ENCODE measurements around the gene SNURF. TPM values are rescaled to one million over a fixed set of nuclear protein-coding genes. Genes with fewer than 3 reads are reported as not detected.

Gene SNURF
- total RNA-seq, 3 donors from 2014 or later = 5.8 to 15.7 (median 12.1) TPM

GRCh38 chr15:24943361-24943760 is 11.4 kb upstream of the SNURF start:
- TF ChIP-seq POLR2AphosphoS5 (IDR thresholded peaks at IDR 0.05) (no peak), CTCF (IDR thresholded peaks at IDR 0.05) (no peak), POLR2A (IDR thresholded peaks at IDR 0.05) (no peak)
- intact Hi-C loops (cut with DNase I; ENCODE audit: low total_unique reads) = no loop called here
- Histone ChIP-seq H3K9me3 (no peaks in the 10 kb centered on the region), H3K27me3 (no peaks in the 10 kb centered on the region), H3K36me3 (no peaks in the 10 kb centered on the region), H3K27ac (no peak overlapping the region), H3K4me3 (no peak overlapping the region), H3K4me1 (no peaks in the 10 kb centered on the region)
- DNase-seq (ENCODE audit: low spot score in 2 of 2) = no peak

- intact Hi-C loops (cut with DNase I; ENCODE audit: low total_unique reads) = no loop called here
- Histone ChIP-seq H3K27me3 (no peaks in the 10 kb centered on the region), H3K36me3 (no peaks in the 10 kb centered on the region), H3K4me3 (no peak overlapping the region), H3K27ac (no peak overlapping the region), H3K4me1 (no peaks in the 10 kb centered on the region), H3K9me3 (no peaks in the 10 kb centered on the region)
- no peak for DNase-seq (ENCODE audit: low spot score in 2 of 2)
- TF ChIP-seq CTCF (IDR thresholded peaks at IDR 0.05) (no peak), POLR2AphosphoS5 (IDR thresholded peaks at IDR 0.05) (no peak), POLR2A (IDR thresholded peaks at IDR 0.05) (no peak)
Measured at GRCh38 chr15:24944954-24945353, 9.8 kb upstream of the SNURF start.

GRCh38 chr15:24945711-24946110 is 9.1 kb upstream of the SNURF start:
- no peaks in the 10 kb centered on the region for H3K9me3 ChIP-seq
- H3K27me3 ChIP-seq = no peaks in the 10 kb centered on the region
- no peak for DNase-seq (ENCODE audit: low spot score in 2 of 2)
- intact Hi-C loops (cut with DNase I; ENCODE audit: low total_unique reads) = no loop called here
- no peak overlapping the region for H3K4me3 ChIP-seq
- no peak overlapping the region for H3K27ac ChIP-seq
- no peaks in the 10 kb centered on the region for H3K36me3 ChIP-seq
- no peak for TF ChIP-seq CTCF (IDR thresholded peaks at IDR 0.05)
- TF ChIP-seq POLR2AphosphoS5 (IDR thresholded peaks at IDR 0.05) = no peak
- H3K4me1 ChIP-seq = no peaks in the 10 kb centered on the region

- H3K4me3 ChIP-seq = no peak overlapping the region
- no peak overlapping the region for H3K27ac ChIP-seq
- H3K36me3 ChIP-seq = no peaks in the 10 kb centered on the region
- H3K9me3 ChIP-seq = no peaks in the 10 kb centered on the region
- no peaks in the 10 kb centered on the region for H3K4me1 ChIP-seq
- TF ChIP-seq POLR2AphosphoS5 (IDR thresholded peaks at IDR 0.05) (no peak), CTCF (IDR thresholded peaks at IDR 0.05) (no peak), POLR2A (IDR thresholded peaks at IDR 0.05) (no peak)
- no peak for DNase-seq (ENCODE audit: low spot score in 2 of 2)
- intact Hi-C loops (cut with DNase I; ENCODE audit: low total_unique reads) = no loop called here
- no peaks in the 10 kb centered on the region for H3K27me3 ChIP-seq
Measured at GRCh38 chr15:24948495-24948894, 6.3 kb upstream of the SNURF start.

GRCh38 chr15:24955531-24955921 is 739 bp downstream of the SNURF start:
- TF ChIP-seq CTCF (IDR thresholded peaks at IDR 0.05) = no peak
- TF ChIP-seq POLR2AphosphoS5 (IDR thresholded peaks at IDR 0.05) = no peak
- no peak for TF ChIP-seq POLR2A (IDR thresholded peaks at IDR 0.05)
- Histone ChIP-seq H3K9me3 (no peaks in the 10 kb centered on the region), H3K4me3 (peak overlapping the region; percentile 70 to 80 (median 70)), H3K4me1 (no peaks in the 10 kb centered on the region), H3K36me3 (no peaks in the 10 kb centered on the region), H3K27me3 (no peaks in the 10 kb centered on the region), H3K27ac (peak overlapping the region; percentile 90 to 96)
- DNase-seq (ENCODE audit: low spot score in 2 of 2) = no peak
- intact Hi-C loops (cut with DNase I; ENCODE audit: low total_unique reads) = no loop called here
